Measurements from ENCODE around the gene TRIM56. TPM values are rescaled to one million over a fixed set of nuclear protein-coding genes. Genes with fewer than 3 reads are reported as not detected.

Gene TRIM56
- polyA plus RNA-seq, 1 of the 3 experiments (the other 2 are of a cell fraction) = 2.5 TPM

- ChIA-PET CTCF (interaction anchor here (0.7 to 10.7 kb wide), 12 partner anchors 14 to 299 kb away, joined by 3 to 257 read pairs (median 8); partner anchors contain the start of genes ACHE, AP1S1 and FIS1), POLR2A (interaction anchor here (1.4 kb wide), 1 partner anchor 25 kb away, joined by 7 read pairs; the partner anchor contains the start of gene VGF)
- H3K27ac ChIP-seq (ENCODE audit: low read depth in 2 of 2, low read length in 1 of 2) = peak overlapping the region in 1 of 2 experiments; percentile 98; a peak in 2 of 4 replicates
- no peak overlapping the region for H2AFZ ChIP-seq (ENCODE audit: low read depth)
- WGBS (ENCODE audit: low lambda C conversion rate) = 92% methylated on average over 4 of the region's 4 CpGs
- no peaks in the 10 kb centered on the region for H3K9me2 ChIP-seq
- H3K4me3 ChIP-seq (ENCODE audit: low read depth in 2 of 2, low read length in 1 of 2) = no peak overlapping the region
- H3F3A ChIP-seq (replicated peaks; ENCODE audit: insufficient read depth) = peaks cover 62% of the 10 kb centered on the region
- H3K4me1 ChIP-seq (ENCODE audit: control insufficient read depth in 1 of 2, insufficient read depth in 2 of 2, low read depth in 1 of 2, low read length in 1 of 2) = peaks cover 5 to 10% of the 10 kb centered on the region in 2 experiments; a peak in 2 of 4 replicates
- no peaks in the 10 kb centered on the region for H3K79me2 ChIP-seq (ENCODE audit: insufficient read depth)
- no peak overlapping the region for H3K4me2 ChIP-seq
- H3K27me3 ChIP-seq (ENCODE audit: insufficient read depth) = no peaks in the 10 kb centered on the region
- DNase-seq = no peak
- no peak overlapping the region for H3K9ac ChIP-seq
- H4K20me1 ChIP-seq (ENCODE audit: insufficient read depth) = peaks cover 22% of the 10 kb centered on the region
- H3K36me3 ChIP-seq (replicated peaks in 1 of 2; ENCODE audit: control insufficient read depth in 1 of 2, insufficient read depth in 2 of 2, low read length in 1 of 2) = peaks cover 5 to 16% of the 10 kb centered on the region in 2 experiments
- TF ChIP-seq TAF1 (IDR thresholded peaks at IDR 0.05; ENCODE audit: borderline replicate concordance, low read depth, low read length) = no peak
- no peak for TF ChIP-seq RXRA (IDR thresholded peaks at IDR 0.05; ENCODE audit: borderline replicate concordance, low read depth)
- TF ChIP-seq RFX5 (IDR thresholded peaks at IDR 0.05; ENCODE audit: low read length) = no peak
- TF ChIP-seq SIN3A (IDR thresholded peaks at IDR 0.05; ENCODE audit: borderline replicate concordance, low read depth, low read length) = no peak
- no peak for TF ChIP-seq TEAD4 (IDR thresholded peaks at IDR 0.05; ENCODE audit: borderline replicate concordance, insufficient read depth)
- H3K9me3 ChIP-seq = no peaks in the 10 kb centered on the region
Measured at GRCh38 chr7:101140746-101141382, 55.6 kb downstream of the TRIM56 start.

Other genes starting within 250 kb of the TRIM56 start
- gene SLC12A9, start 232.8 kb upstream of the TRIM56 start, polyA plus RNA-seq (2012; rRNA removed) = 29.7 and 31.0 TPM in 2 replicates
- 6.4 and 6.5 TPM in 2 replicates for gene TRIP6, start 218.1 kb upstream of the TRIM56 start, polyA plus RNA-seq (2012; rRNA removed)
- 76.5 and 92.7 TPM in 2 replicates for gene SRRT, start 210.4 kb upstream of the TRIM56 start, polyA plus RNA-seq (2012; rRNA removed)
- 4.5 and 5.6 TPM in 2 replicates for gene UFSP1, start 195.8 kb upstream of the TRIM56 start, polyA plus RNA-seq (2012; rRNA removed)
- gene ACHE, start 189.6 kb upstream of the TRIM56 start, polyA plus RNA-seq (2012; rRNA removed) = 1.8 and 2.1 TPM in 2 replicates
- 0.03 and 0.11 TPM in 2 replicates for gene MUC3A, start 135.9 kb upstream of the TRIM56 start, polyA plus RNA-seq (2012; rRNA removed)
- 0.18 TPM in 1 of 2 replicates, not detected in the other for gene MUC12, start 115.9 kb upstream of the TRIM56 start, polyA plus RNA-seq (2012; rRNA removed)
- gene MUC17, start 65.4 kb upstream of the TRIM56 start, polyA plus RNA-seq (2012; rRNA removed) = not detected in 2 replicates
- gene SERPINE1, start 41.6 kb downstream of the TRIM56 start, polyA plus RNA-seq (2012; rRNA removed) = 4,174 and 5,753 TPM in 2 replicates
- 616 and 704 TPM in 2 replicates for gene AP1S1, start 69.0 kb downstream of the TRIM56 start, polyA plus RNA-seq (2012; rRNA removed)
- gene VGF, start 80.1 kb downstream of the TRIM56 start, polyA plus RNA-seq (2012; rRNA removed) = 17.4 and 54.3 TPM in 2 replicates
- 0.64 and 0.68 TPM in 2 replicates for gene NAT16, start 94.8 kb downstream of the TRIM56 start, polyA plus RNA-seq (2012; rRNA removed)
- not detected in 2 replicates for gene MOGAT3, start 115.6 kb downstream of the TRIM56 start, polyA plus RNA-seq (2012; rRNA removed)
- gene PLOD3, start 132.1 kb downstream of the TRIM56 start, polyA plus RNA-seq (2012; rRNA removed) = 134 and 276 TPM in 2 replicates
- gene ZNHIT1, start 132.7 kb downstream of the TRIM56 start, polyA plus RNA-seq (2012; rRNA removed) = 71.6 and 101 TPM in 2 replicates
- 24.0 and 29.0 TPM in 2 replicates for gene CLDN15, start 152.3 kb downstream of the TRIM56 start, polyA plus RNA-seq (2012; rRNA removed)
- gene FIS1, start 159.6 kb downstream of the TRIM56 start, polyA plus RNA-seq (2012; rRNA removed) = 1,071 and 1,313 TPM in 2 replicates
- 62.4 and 66.7 TPM in 2 replicates for gene IFT22, start 236.3 kb downstream of the TRIM56 start, polyA plus RNA-seq (2012; rRNA removed)